ENCODE results near the gene FRMPD4. TPM values are rescaled to one million over a fixed set of nuclear protein-coding genes. Genes with fewer than 3 reads are reported as not detected.

Gene FRMPD4
- total RNA-seq, 1 experiment from 2014 or later: 0.24 TPM

GRCh38 chrX:12228862-12229261 lies 90.6 kb downstream of the FRMPD4 start:
- H3K79me1 ChIP-seq (ENCODE audit: insufficient read depth, low read depth, low read length, poor library complexity, severe bottlenecking): no peaks in the 10 kb centered on the region
- no peak overlapping the region for H3K14ac ChIP-seq (ENCODE audit: insufficient read depth, low read length)
- no peak overlapping the region for H2BK5ac ChIP-seq (ENCODE audit: insufficient read length, low read length)
- no peak overlapping the region for H2AFZ ChIP-seq (ENCODE audit: low read length)
- no peak for TF ChIP-seq CTCF (conservative IDR thresholded peaks at IDR 0.05)
- no peak overlapping the region for H2BK20ac ChIP-seq (ENCODE audit: low read depth, low read length, poor library complexity, severe bottlenecking)
- H4K20me1 ChIP-seq (ENCODE audit: control insufficient read depth, insufficient read depth, insufficient read length): no peaks in the 10 kb centered on the region
- no peaks in the 10 kb centered on the region for H3K27me3 ChIP-seq (ENCODE audit: insufficient read depth, low read length)
- Mint-ChIP-seq H3K36me3 (ENCODE audit: insufficient read depth in 1 of 3, low read depth in 3 of 3) (peaks cover 0 to 5% (median 0%) of the 10 kb centered on the region in 3 experiments; a peak in 1 of 7 replicates), H3K27ac (no peak overlapping the region), H3K9me3 (peaks cover 57 to 61% of the 10 kb centered on the region in 2 experiments), H3K4me3 (no peak overlapping the region), H3K4me1 (no peaks in the 10 kb centered on the region), H3K27me3 (ENCODE audit: low read depth) (no peaks in the 10 kb centered on the region; the same call in none of the 2 replicates)
- no peak overlapping the region for H2BK120ac ChIP-seq (ENCODE audit: low read depth, low read length, poor library complexity, severe bottlenecking)
- no peak overlapping the region for H2AK5ac ChIP-seq (ENCODE audit: insufficient read length, low read length)
- H3K9ac ChIP-seq (ENCODE audit: extremely low read depth, insufficient read length, low read length): no peak overlapping the region
- no peak overlapping the region for H3K18ac ChIP-seq (ENCODE audit: insufficient read length, low read depth, low read length)
- no peak overlapping the region for H4K5ac ChIP-seq (ENCODE audit: insufficient read length, low read depth, low read length)
- WGBS (ENCODE audit: extremely low coverage, insufficient read length, low lambda C conversion rate): no CpG with 5 or more reads among the region's 4 CpGs
- no peak overlapping the region for H3K4ac ChIP-seq (ENCODE audit: low read depth, low read length)
- H3T11ph ChIP-seq (ENCODE audit: low read length): no peak overlapping the region
- no peaks in the 10 kb centered on the region for H3K4me1 ChIP-seq (ENCODE audit: insufficient read depth, low read length)
- H3K4me2 ChIP-seq (ENCODE audit: insufficient read depth, insufficient read length, low read length): no peak overlapping the region
- H3K27ac ChIP-seq (ENCODE audit: insufficient read length, low read depth, low read length): no peak overlapping the region
- no peaks in the 10 kb centered on the region for H3K9me3 ChIP-seq (ENCODE audit: control insufficient read depth, low read depth, low read length)
- H3K56ac ChIP-seq (ENCODE audit: insufficient read length, low read depth, low read length): no peak overlapping the region
- no peaks in the 10 kb centered on the region for H3K79me2 ChIP-seq (ENCODE audit: insufficient read depth, low read length)
- no peak overlapping the region for H3K23ac ChIP-seq (ENCODE audit: insufficient read length, low read depth, low read length)
- no peak for DNase-seq
- H4K91ac ChIP-seq (ENCODE audit: insufficient read length, low read depth, low read length): no peak overlapping the region
- H2BK12ac ChIP-seq (ENCODE audit: insufficient read length, low read depth, low read length): no peak overlapping the region
- no peaks in the 10 kb centered on the region for H3K23me2 ChIP-seq (ENCODE audit: insufficient read length, low read depth, low read length, poor library complexity, severe bottlenecking)
- no peak overlapping the region for H2BK15ac ChIP-seq (ENCODE audit: low read depth, low read length)
- no peak overlapping the region for H4K8ac ChIP-seq (replicated peaks; ENCODE audit: insufficient read length, low read depth, low read length)

Measured in H9 (cell line).